ENCODE measurements around the gene CSPG5. TPM values are rescaled to one million over a fixed set of nuclear protein-coding genes. Genes with fewer than 3 reads are reported as not detected.

The CSPG5 gene
- total RNA-seq, 1 experiment from 2014 or later: 3.8 TPM

DNA sequence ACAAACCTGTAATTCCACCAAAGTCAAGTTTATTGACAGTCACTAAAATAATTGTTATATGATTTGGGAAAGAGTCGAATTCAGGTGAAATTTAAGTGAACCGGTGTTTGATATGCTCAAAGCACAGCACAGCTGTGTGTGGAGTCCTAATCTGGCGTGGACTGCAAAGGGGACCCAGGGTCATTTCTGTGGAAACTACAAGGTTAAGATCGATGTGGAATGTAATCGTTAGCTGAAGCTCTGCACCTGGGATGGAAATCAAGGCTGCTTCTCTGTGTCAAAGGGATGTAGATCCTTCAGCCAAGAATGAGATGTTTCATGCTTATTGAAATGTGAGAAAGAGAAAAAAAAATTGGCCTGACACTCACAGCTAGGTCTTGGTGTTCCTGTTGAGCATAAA is 63.6 kb downstream of the CSPG5 start:
- Histone ChIP-seq H4K20me1 (ENCODE audit: insufficient read depth) (no peaks in the 10 kb centered on the region), H3K4me2 (ENCODE audit: low read length) (no peak overlapping the region), H3K27ac (ENCODE audit: low read depth, low read length) (no peak overlapping the region), H3K36me3 (ENCODE audit: control insufficient read depth in 1 of 2, insufficient read depth in 2 of 2, low read length in 2 of 2) (peaks cover 4 to 10% of the 10 kb centered on the region in 2 experiments; a peak in 3 of 4 replicates), H3K4me3 (replicated peaks in 1 of 2; ENCODE audit: low read depth in 1 of 2, low read length in 2 of 2) (no peak overlapping the region), H3K79me2 (ENCODE audit: insufficient read depth, low read length) (peaks cover 28% of the 10 kb centered on the region), H3K9me2 (ENCODE audit: insufficient read depth) (no peaks in the 10 kb centered on the region), H3K4me1 (ENCODE audit: control insufficient read depth in 1 of 2, insufficient read depth in 2 of 2, low read length in 2 of 2) (peaks cover 2 to 20% of the 10 kb centered on the region in 2 experiments; a peak in 3 of 4 replicates), H3K9ac (ENCODE audit: low read length) (no peak overlapping the region), H2AFZ (ENCODE audit: low read depth, low read length, poor library complexity, severe bottlenecking) (no peak overlapping the region), H3K9me3 (ENCODE audit: control insufficient read depth in 1 of 2, insufficient read depth in 1 of 2, low read depth in 1 of 2, low read length in 2 of 2) (no peaks in the 10 kb centered on the region), H3K27me3 (ENCODE audit: insufficient read depth, low read length) (no peaks in the 10 kb centered on the region)
- BruUV-seq (replicated peaks): no TSS peak
- DNase-seq (ENCODE audit: low read depth, low spot score): no peak
- CTCF ChIA-PET: no interaction called here
- RAD21 ChIA-PET (ENCODE audit: low non-redundant PET in 1 of 2, low total read pairs in 2 of 2, uncharacterized antibody in 2 of 2, unreplicated experiment in 2 of 2): no interaction called here
- no peak for TF ChIP-seq POLR2A (IDR thresholded peaks at IDR 0.05; ENCODE audit: borderline replicate concordance, extremely low read depth, insufficient read depth, insufficient read length)
- TF ChIP-seq YY1 (IDR thresholded peaks at IDR 0.05; ENCODE audit: extremely low read depth, insufficient replicate concordance, low read depth, low read length): no peak
- no peak for TF ChIP-seq POLR2AphosphoS5 (IDR thresholded peaks at IDR 0.05; ENCODE audit: low read depth, low read length)
- no peak for TF ChIP-seq ZNF274 (IDR thresholded peaks at IDR 0.05; ENCODE audit: low read depth, low read length)
- no peak for TF ChIP-seq SP1 (IDR thresholded peaks at IDR 0.05; ENCODE audit: low read depth)
- no peak for TF ChIP-seq SRF (IDR thresholded peaks at IDR 0.05; ENCODE audit: low read depth)
- intact Hi-C loops (cut with micrococcal nuclease): no loop called here
- ATAC-seq: no peak
- POLR2A ChIA-PET: no interaction called here

DNA sequence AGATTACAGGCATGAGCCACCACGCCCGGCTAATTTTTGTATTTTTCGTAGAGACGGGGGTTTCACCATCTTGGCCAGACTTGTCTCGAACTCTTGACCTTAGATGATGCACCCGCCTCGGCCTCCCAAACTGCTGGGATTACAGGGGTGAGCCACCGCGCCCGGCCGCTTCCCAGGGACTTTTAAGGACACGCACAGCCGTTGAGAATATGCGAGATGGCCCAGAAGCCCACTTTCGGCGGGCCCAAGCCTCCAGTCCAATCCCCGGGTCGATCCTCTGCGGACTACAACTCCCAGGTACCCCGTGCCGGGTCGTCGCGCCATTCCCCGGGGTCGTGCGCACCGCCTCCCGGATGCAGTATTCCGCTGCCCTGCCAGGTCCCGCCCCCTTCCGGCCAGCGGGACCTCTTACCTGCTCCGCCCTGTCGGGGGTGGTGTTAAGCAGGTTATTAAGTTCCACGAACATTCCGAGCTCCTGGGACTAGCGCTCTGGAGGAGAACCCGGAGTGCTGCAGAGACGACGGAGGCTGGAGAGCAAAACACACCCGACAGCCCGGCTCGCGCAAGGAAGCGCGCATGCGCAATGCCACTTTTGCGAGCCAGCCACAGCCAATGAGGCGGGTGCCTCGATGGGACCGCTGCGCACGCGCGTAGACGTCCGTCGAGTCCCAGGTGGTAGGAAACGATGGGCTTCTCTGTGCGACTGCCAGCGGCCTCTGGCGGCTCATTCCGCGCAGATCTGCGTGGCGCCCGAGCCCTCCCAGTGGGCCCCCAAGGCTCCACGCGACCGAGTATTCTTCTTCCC is 65.3 kb downstream of the CSPG5 start, which contains the start of gene ELP6:
TSS of gene ELP6 (minus strand) at position 588 of the 805 bp plus-strand sequence. CDS start at position 466, 122 bp downstream.
- BruUV-seq (replicated peaks): TSS peak; percentile 95
- H3K9ac ChIP-seq (ENCODE audit: low read length): peak within 1 kb of the TSS; percentile 92
- TF ChIP-seq, protein P1, sequence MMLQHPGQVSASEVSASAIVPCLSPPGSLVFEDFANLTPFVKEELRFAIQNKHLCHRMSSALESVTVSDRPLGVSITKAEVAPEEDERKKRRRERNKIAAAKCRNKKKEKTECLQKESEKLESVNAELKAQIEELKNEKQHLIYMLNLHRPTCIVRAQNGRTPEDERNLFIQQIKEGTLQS (IDR thresholded peaks at IDR 0.05): no peak
- no peak for TF ChIP-seq JUND (IDR thresholded peaks at IDR 0.05)
- TF ChIP-seq, protein P2, sequence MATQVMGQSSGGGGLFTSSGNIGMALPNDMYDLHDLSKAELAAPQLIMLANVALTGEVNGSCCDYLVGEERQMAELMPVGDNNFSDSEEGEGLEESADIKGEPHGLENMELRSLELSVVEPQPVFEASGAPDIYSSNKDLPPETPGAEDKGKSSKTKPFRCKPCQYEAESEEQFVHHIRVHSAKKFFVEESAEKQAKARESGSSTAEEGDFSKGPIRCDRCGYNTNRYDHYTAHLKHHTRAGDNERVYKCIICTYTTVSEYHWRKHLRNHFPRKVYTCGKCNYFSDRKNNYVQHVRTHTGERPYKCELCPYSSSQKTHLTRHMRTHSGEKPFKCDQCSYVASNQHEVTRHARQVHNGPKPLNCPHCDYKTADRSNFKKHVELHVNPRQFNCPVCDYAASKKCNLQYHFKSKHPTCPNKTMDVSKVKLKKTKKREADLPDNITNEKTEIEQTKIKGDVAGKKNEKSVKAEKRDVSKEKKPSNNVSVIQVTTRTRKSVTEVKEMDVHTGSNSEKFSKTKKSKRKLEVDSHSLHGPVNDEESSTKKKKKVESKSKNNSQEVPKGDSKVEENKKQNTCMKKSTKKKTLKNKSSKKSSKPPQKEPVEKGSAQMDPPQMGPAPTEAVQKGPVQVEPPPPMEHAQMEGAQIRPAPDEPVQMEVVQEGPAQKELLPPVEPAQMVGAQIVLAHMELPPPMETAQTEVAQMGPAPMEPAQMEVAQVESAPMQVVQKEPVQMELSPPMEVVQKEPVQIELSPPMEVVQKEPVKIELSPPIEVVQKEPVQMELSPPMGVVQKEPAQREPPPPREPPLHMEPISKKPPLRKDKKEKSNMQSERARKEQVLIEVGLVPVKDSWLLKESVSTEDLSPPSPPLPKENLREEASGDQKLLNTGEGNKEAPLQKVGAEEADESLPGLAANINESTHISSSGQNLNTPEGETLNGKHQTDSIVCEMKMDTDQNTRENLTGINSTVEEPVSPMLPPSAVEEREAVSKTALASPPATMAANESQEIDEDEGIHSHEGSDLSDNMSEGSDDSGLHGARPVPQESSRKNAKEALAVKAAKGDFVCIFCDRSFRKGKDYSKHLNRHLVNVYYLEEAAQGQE (IDR thresholded peaks at IDR 0.05; ENCODE audit: low read depth): no peak
- peak; percentile 66 for TF ChIP-seq EGR1 (IDR thresholded peaks at IDR 0.05; ENCODE audit: low read depth)
- no peak; the same call in 1 of the 2 replicates for TF ChIP-seq ELF1 (IDR thresholded peaks at IDR 0.05; ENCODE audit: borderline replicate concordance, low read depth)
- peak; percentile 88 for TF ChIP-seq YY1 (IDR thresholded peaks at IDR 0.05; ENCODE audit: extremely low read depth, insufficient replicate concordance, low read depth, low read length)
- no peak for TF ChIP-seq EZH2phosphoT487 (IDR thresholded peaks at IDR 0.05; ENCODE audit: borderline replicate concordance)
- TF ChIP-seq POLR2A (IDR thresholded peaks at IDR 0.05; ENCODE audit: borderline replicate concordance, extremely low read depth, insufficient read depth, insufficient read length): peak; percentile 57
- TF ChIP-seq ZFX (IDR thresholded peaks at IDR 0.05): peak; percentile 43; the same call in 1 of the 2 replicates
- TF ChIP-seq CBX3 (IDR thresholded peaks at IDR 0.05; ENCODE audit: low read depth): no peak; the same call in 1 of the 2 replicates
- TF ChIP-seq EZH2 (IDR thresholded peaks at IDR 0.05): no peak
- TF ChIP-seq FOSL1 (IDR thresholded peaks at IDR 0.05; ENCODE audit: low read depth): no peak
- peak; percentile 86 for TF ChIP-seq POLR2AphosphoS5 (IDR thresholded peaks at IDR 0.05; ENCODE audit: low read depth, low read length)
- TF ChIP-seq RAD21 (IDR thresholded peaks at IDR 0.05; ENCODE audit: low read depth): peak; percentile 50

More for the DNA sequence above, 65.3 kb downstream of the CSPG5 start, which contains the start of gene ELP6:
- ChIA-PET POLR2A (interaction anchor here (0.5 kb wide), 1 partner anchor 14 kb away, joined by 3 read pairs; no protein-coding TSS in a partner anchor), CTCF (no interaction called here), RAD21 (ENCODE audit: low non-redundant PET in 1 of 2, low total read pairs in 2 of 2, uncharacterized antibody in 2 of 2, unreplicated experiment in 2 of 2) (interaction anchor here in 1 of 2 experiments (0.6 kb wide), 1 partner anchor 312 kb away, joined by 3 read pairs; no protein-coding TSS in a partner anchor)
- H3K4me2 ChIP-seq (ENCODE audit: low read length): peak within 1 kb of the TSS; percentile 87
- peak within 1 kb of the TSS; percentile 84 to 94 for H3K4me3 ChIP-seq (replicated peaks in 1 of 2; ENCODE audit: low read depth in 1 of 2, low read length in 2 of 2)
- intact Hi-C loops (cut with micrococcal nuclease): loop anchor here (1.0 to 2.0 kb wide), 2 partner anchors 39 to 92 kb away; partner anchors contain the start of gene SCAP
- peaks cover 29% of the 10 kb centered on the region for H3K79me2 ChIP-seq (ENCODE audit: insufficient read depth, low read length)
- H4K20me1 ChIP-seq (ENCODE audit: insufficient read depth): no peaks in the 10 kb centered on the region
- DNase-seq (ENCODE audit: low read depth, low spot score) (peak; percentile 92), ATAC-seq (peak; percentile 95)
- H3K27ac ChIP-seq (ENCODE audit: low read depth, low read length): peak within 1 kb of the TSS; percentile 86
- H3K4me1 ChIP-seq (ENCODE audit: control insufficient read depth in 1 of 2, insufficient read depth in 2 of 2, low read length in 2 of 2): peaks cover 2 to 20% of the 10 kb centered on the region in 2 experiments; a peak in 3 of 4 replicates
- H3K9me3 ChIP-seq (ENCODE audit: control insufficient read depth in 1 of 2, insufficient read depth in 1 of 2, low read depth in 1 of 2, low read length in 2 of 2): no peaks in the 10 kb centered on the region
- no peaks in the 10 kb centered on the region for H3K9me2 ChIP-seq (ENCODE audit: insufficient read depth)
- peak within 1 kb of the TSS; percentile 60 for H2AFZ ChIP-seq (ENCODE audit: low read depth, low read length, poor library complexity, severe bottlenecking)
- H3K36me3 ChIP-seq (ENCODE audit: control insufficient read depth in 1 of 2, insufficient read depth in 2 of 2, low read length in 2 of 2): peaks cover 11 to 19% of the 10 kb centered on the region in 2 experiments
- H3K27me3 ChIP-seq (ENCODE audit: insufficient read depth, low read length): no peaks in the 10 kb centered on the region

Measured in HCT116 (cell line).